OCI-LY3 (cell line): ENCODE results near the gene TBX5.
"Not testable (repeated sequence)": the region's sequence is repeated elsewhere in the genome, so short reads cannot be mapped to it uniquely, and the experiment has no call there.

Source experiments
- H2AFZ ChIP-seq: fragments of 200-600, 300-600 bp; shearing (Covaris generic); 2 replicates; pipeline ENCODE4 v1.6.0; 2014; ENCODE audit warnings: antibody characterized with exemption, low read depth, low read length
- H3K27ac ChIP-seq: fragments of 200-600, 300-600 bp; sonication (generic); 2 replicates; pipeline ENCODE4 v1.5.1; 2014; ENCODE audit warnings: mild to moderate bottlenecking, low read length, moderate library complexity, mixed read lengths
- H3K27me3 ChIP-seq: fragments of 200-600, 300-600 bp; sonication (generic); 2 replicates; pipeline ENCODE4 v1.6.1; 2014; ENCODE audit warnings: low read depth, low read length, mixed read lengths
- H3K36me3 ChIP-seq: fragments of 200-600, 300-600 bp; sonication (generic); replicated peaks from 2 replicates; pipeline ENCODE3; 2014; ENCODE audit warnings: low read depth, low read length, mixed read lengths
- H3K4me1 ChIP-seq: fragments of 300-600, 200-600 bp; sonication (generic); 2 replicates; pipeline ENCODE4 v1.6.1; 2014; ENCODE audit warnings: low read length, mixed read lengths
- H3K4me2 ChIP-seq: fragments of 200-600, 300-600 bp; sonication (generic); 2 replicates; pipeline ENCODE4 v1.6.1; 2014; ENCODE audit warnings: low read length, mixed read lengths
- H3K4me3 ChIP-seq: fragments of 300-600, 200-600 bp; sonication (generic); 2 replicates; pipeline ENCODE4 v1.5.1; 2014; ENCODE audit warnings: antibody characterized with exemption, mild to moderate bottlenecking, low read length, moderate library complexity
- H3K79me2 ChIP-seq: fragments of 300-600, 200-600 bp; shearing (Covaris generic); 2 replicates; pipeline ENCODE4 v1.6.1; 2014; ENCODE audit warnings: mild to moderate bottlenecking, low read length, mixed read lengths
- H3K9ac ChIP-seq: fragments of 300-600, 200-600 bp; shearing (Covaris generic); 2 replicates; pipeline ENCODE4 v1.6.0; 2014; ENCODE audit warnings: mild to moderate bottlenecking, low read length, moderate library complexity
- H3K9me3 ChIP-seq: fragments of 200-600, 300-600 bp; shearing (Covaris generic); 2 replicates; pipeline ENCODE4 v1.6.1; 2014; ENCODE audit warnings: low read length, mixed read lengths; ENCODE audit not compliant: insufficient read depth
- H4K20me1 ChIP-seq: fragments of 200-600, 300-600 bp; sonication (generic); 2 replicates; pipeline ENCODE4 v1.6.1; 2016; ENCODE audit warnings: low read length, mixed read lengths; ENCODE audit not compliant: insufficient read depth
- EZH2phosphoT487 ChIP-seq: fragments of 200-600 bp; shearing (Covaris generic); IDR thresholded peaks from 2 replicates; pipeline ENCODE4 v1.6.1; 2018; ENCODE audit warnings: antibody characterized with exemption, mixed run types, low read depth
- TF ChIP-seq, protein P1 (sequence below): fragments of 200-600, 300-600 bp; sonication (generic); IDR thresholded peaks from 2 replicates; pipeline ENCODE4 v1.5.1; 2014; ENCODE audit warnings: antibody characterized with exemption, low read length, low read depth

Gene TBX5

DNA sequence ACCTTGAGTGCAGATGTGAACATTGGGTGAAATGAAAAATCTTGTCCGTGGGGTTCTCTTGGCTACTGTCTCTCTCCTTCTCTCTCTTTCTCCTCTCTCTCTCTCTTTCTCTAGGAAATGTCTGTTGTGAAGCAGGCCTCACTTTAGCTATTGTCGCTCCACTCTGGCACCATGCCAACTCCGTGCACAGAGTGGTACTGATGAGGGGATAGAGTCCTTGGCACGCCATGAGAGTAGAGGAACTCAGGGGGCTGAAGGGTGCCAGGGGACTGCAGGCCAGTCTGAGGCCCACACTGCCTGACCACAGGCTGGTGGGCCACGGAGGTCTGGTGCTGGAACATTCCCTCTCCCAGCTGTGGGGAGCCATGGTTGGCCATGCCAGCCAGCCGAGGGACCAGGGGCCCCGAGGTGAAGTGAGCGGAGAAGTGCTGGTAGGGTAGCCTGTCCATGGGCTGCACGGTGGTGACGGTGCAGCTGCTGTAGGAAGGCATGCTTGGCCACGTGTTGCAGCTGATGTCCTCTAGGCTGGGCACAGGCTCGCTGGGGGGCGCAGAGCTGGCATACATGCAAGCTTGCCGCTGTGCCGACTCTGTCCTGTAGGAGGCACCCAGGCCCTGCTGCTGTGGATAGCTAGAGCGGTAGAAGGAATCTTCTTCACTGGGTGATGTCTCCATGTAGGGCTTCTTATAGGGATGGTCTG lies 50.4 kb downstream of the TBX5 start:
- H3K4me3 ChIP-seq = no peak overlapping the region
- no peak overlapping the region for H3K27ac ChIP-seq
- no peaks in the 10 kb centered on the region for H4K20me1 ChIP-seq
- no peaks in the 10 kb centered on the region for H3K27me3 ChIP-seq
- no peak overlapping the region for H2AFZ ChIP-seq
- no peaks in the 10 kb centered on the region for H3K79me2 ChIP-seq
- no peak overlapping the region for H3K9ac ChIP-seq
- H3K4me1 ChIP-seq = no peaks in the 10 kb centered on the region
- H3K4me2 ChIP-seq = no peak overlapping the region
- H3K36me3 ChIP-seq = no peaks in the 10 kb centered on the region
- TF ChIP-seq, protein P1, sequence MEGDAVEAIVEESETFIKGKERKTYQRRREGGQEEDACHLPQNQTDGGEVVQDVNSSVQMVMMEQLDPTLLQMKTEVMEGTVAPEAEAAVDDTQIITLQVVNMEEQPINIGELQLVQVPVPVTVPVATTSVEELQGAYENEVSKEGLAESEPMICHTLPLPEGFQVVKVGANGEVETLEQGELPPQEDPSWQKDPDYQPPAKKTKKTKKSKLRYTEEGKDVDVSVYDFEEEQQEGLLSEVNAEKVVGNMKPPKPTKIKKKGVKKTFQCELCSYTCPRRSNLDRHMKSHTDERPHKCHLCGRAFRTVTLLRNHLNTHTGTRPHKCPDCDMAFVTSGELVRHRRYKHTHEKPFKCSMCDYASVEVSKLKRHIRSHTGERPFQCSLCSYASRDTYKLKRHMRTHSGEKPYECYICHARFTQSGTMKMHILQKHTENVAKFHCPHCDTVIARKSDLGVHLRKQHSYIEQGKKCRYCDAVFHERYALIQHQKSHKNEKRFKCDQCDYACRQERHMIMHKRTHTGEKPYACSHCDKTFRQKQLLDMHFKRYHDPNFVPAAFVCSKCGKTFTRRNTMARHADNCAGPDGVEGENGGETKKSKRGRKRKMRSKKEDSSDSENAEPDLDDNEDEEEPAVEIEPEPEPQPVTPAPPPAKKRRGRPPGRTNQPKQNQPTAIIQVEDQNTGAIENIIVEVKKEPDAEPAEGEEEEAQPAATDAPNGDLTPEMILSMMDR = no peak
- no peak for TF ChIP-seq EZH2phosphoT487
- H3K9me3 ChIP-seq = no peaks in the 10 kb centered on the region

DNA sequence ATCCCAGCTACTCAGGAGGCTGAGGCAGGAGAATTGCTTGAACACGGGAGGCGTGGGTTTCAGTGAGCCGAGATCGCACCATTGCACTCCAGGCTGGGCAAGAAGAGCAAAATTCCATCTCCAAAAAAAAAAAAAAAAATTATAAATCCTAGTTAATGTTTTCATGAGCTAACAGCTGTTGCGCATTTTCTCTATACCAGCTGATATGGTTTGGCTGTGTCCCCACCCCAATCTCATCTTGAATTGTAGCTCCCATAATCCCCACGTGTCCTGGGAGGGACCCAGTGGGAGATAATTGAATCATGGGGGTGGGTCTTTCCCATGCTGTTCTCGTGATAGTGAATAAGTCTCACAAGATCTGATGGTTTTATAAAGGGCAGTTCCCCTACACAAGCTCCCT lies 56.7 kb downstream of the TBX5 start:
- H3K4me1 ChIP-seq, H3K9ac ChIP-seq, H3K27ac ChIP-seq, H3K4me3 ChIP-seq, H3K36me3 ChIP-seq, H2AFZ ChIP-seq, H3K79me2 ChIP-seq, H3K27me3 ChIP-seq, H3K9me3 ChIP-seq, H4K20me1 ChIP-seq, H3K4me2 ChIP-seq: not testable (repeated sequence)

DNA sequence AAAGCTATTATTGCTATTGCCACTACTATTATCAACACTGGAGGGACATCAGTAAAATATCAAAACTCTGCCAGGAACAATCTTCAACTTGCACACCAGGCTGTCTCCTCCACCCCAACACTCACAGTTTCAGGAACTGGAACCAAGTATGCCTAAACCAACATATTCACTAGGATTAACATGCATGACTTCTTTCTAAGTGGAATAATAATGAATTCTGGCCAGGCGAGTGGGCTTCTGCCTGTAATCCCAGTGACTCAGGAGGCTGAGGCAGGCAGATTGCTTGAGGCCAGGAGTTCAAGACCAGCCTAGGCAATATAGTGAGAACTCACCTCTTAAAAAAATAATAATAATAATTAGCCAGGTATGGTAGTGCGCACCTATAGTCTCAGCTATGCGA lies 58.1 kb downstream of the TBX5 start:
- H3K27ac ChIP-seq = no peak overlapping the region
- no peak for TF ChIP-seq EZH2phosphoT487
- TF ChIP-seq, protein P1 = no peak
- H2AFZ ChIP-seq = no peak overlapping the region
- no peak overlapping the region for H3K4me3 ChIP-seq
- no peaks in the 10 kb centered on the region for H4K20me1 ChIP-seq
- no peaks in the 10 kb centered on the region for H3K79me2 ChIP-seq
- no peaks in the 10 kb centered on the region for H3K4me1 ChIP-seq
- H3K27me3 ChIP-seq = peaks cover 2% of the 10 kb centered on the region; the same call in 1 of the 2 replicates
- H3K9ac ChIP-seq = no peak overlapping the region
- H3K9me3 ChIP-seq = no peaks in the 10 kb centered on the region
- no peaks in the 10 kb centered on the region for H3K36me3 ChIP-seq
- H3K4me2 ChIP-seq = no peak overlapping the region

DNA sequence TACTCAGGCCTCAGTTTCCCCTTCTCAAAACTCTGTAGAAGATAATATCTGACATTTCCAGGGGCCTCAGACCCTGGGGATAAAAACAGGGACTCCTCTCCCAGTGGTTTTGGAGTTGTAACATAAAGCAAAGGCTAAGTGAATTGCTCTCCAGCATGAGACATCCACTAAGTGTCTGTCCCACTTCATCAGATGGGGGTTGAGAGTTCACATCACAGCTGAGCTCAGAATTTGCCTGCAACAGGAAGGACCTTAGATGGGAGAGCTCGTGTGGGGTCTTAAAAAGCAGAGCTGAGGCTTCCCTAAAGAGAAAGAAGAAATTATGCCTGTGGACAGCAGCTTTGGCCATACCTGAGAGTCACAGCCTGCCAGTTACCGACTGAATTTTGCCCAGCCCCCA lies 61.1 kb downstream of the TBX5 start:
- Histone ChIP-seq H3K4me1 (no peaks in the 10 kb centered on the region), H2AFZ (no peak overlapping the region), H3K27me3 (peaks cover 4% of the 10 kb centered on the region; the same call in 1 of the 2 replicates), H3K79me2 (no peaks in the 10 kb centered on the region), H3K4me2 (no peak overlapping the region), H3K9ac (no peak overlapping the region), H3K27ac (no peak overlapping the region), H3K9me3 (no peaks in the 10 kb centered on the region), H3K4me3 (no peak overlapping the region), H3K36me3 (no peaks in the 10 kb centered on the region), H4K20me1 (no peaks in the 10 kb centered on the region)
- no peak for TF ChIP-seq EZH2phosphoT487
- TF ChIP-seq, protein P1 = no peak
